Measurements from ENCODE around the gene NCF4.

Gene NCF4

DNA sequence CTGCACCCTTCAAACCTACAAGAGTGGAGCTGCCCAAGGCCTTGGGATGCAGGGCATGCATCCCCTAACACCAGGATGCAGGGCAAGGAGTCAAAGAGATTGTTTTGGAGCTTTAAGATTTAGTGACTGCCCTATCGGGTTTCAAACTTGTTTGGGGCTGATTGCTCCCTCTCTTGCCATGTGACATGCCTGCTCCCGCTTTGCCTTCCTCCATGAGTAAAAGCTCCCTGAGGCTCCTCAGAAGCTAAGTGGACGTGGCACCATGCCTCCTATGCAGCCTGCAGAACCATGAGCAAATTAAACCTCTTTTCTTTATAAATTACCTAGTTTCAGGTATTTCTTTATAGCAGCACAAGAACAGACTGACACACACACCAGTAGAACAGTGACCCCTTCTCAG is 36.8 kb downstream of the NCF4 start:
- DNase-seq (ENCODE audit: low spot score): no peak

DNA sequence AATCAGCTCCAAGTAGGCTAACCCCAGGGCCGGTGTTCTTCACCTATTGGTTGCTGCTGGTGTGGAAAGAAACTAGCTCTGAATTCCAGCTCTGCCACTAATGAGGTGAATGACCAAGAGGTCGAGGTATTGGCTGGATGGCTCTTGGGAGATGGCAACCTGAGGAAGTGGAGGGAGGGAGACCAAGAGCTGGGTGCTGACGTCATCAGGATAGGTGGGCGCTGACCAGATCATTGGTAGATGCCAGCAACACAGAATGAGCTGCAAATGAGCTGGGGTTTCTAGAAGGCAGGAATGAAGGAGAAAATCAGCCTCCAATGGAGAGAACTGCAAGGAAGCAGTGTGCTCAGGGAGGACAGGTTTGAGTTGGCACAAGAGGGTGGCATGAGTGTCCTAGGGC is 37.9 kb downstream of the NCF4 start:
- no peak for DNase-seq (ENCODE audit: low spot score)

DNA sequence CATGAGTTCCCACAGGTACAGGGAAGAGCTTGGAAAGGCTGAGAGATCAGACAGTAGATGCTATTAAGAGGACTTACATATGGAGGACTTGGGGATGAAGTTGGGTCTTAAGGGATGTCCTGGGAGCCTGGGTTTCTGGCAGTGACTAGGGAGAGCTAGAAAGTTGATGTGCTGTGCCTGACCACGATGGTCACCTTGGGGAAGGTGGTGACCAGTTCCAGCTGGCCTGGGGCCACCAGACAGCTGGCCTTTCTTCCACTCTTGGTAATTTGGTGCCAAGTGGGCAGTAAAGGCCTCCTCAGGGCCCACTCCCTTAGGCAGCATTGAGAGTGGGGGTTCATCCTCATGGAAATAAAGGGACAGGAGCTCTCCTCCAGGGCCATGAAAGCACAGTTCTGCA is 38.7 kb downstream of the NCF4 start:
- no peak for DNase-seq (ENCODE audit: low spot score)

DNA sequence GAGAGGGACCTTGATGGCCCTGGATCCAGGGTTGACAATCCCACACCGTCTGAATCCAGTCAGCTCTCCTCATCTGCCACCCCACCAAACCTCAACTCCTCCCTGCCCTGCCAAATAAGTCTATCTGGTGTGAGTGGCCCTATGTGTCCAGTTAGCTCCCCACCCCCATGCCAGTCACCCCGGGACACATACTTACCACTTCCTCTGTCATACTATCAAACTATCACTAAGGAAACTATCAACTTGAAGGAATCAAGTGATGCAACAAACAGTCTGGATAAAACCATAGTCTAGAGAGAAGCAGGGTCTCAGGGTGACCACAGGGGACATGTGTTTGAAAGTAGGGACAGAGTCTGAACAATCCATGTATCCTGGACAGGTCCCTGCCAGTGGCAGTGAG is 39.4 kb downstream of the NCF4 start:
- no peak for DNase-seq (ENCODE audit: low spot score)

DNA sequence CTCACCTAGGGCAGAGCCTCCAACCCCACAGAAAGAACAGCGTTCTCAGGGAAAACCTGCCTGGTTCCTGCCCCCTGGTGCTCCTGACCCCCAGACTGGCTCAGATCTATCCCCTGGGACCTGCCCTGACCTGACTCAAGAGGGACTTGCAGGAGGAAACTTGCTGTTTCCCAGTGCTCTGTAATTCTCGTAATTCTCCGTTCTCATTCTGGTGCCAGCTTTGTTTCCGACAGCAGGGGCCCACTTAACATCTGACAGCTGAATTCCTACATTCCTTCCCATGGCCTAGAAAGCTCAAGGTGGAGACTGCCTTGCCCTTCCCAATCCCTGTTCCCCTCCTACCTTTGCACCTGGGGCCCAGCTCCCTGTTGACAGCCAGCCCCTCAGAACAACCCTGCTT is 40.1 kb downstream of the NCF4 start:
- DNase-seq (ENCODE audit: low spot score): no peak

DNA sequence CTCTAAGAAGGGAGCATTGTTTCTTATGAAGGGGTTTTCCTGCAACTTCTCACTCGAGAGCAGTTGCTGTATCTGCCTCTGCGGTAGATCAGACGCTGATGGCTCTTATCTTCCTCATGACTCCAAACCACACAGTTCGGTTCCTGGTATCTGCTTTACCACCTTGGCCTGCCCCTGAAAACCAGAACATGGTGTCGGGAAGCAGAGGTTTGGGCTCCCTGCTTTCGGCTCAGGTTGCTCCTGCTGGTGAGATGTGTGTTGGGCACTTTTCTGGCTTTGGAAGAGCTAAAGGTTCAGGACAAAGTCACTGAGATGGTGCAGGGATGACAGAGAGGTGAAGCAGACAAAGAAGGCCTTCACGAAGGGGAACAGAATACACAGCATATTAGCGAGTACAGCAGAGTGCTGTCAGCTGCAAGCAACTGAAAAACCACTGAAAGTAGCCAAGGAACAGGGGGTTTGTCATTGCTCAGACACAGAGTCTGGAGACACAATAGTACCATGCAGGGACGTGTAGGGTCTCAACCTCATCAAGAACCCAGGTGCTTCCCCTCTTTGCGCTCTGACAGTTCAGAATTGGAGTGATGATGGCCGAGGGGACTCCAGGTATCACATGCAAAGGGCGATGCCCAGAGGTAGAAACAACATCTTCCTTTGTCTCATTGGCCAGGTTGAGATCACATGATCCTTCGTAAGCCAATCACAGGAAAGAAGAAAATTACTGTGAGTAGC is 40.8 kb downstream of the NCF4 start:
- DNase-seq (ENCODE audit: low spot score): no peak

DNA sequence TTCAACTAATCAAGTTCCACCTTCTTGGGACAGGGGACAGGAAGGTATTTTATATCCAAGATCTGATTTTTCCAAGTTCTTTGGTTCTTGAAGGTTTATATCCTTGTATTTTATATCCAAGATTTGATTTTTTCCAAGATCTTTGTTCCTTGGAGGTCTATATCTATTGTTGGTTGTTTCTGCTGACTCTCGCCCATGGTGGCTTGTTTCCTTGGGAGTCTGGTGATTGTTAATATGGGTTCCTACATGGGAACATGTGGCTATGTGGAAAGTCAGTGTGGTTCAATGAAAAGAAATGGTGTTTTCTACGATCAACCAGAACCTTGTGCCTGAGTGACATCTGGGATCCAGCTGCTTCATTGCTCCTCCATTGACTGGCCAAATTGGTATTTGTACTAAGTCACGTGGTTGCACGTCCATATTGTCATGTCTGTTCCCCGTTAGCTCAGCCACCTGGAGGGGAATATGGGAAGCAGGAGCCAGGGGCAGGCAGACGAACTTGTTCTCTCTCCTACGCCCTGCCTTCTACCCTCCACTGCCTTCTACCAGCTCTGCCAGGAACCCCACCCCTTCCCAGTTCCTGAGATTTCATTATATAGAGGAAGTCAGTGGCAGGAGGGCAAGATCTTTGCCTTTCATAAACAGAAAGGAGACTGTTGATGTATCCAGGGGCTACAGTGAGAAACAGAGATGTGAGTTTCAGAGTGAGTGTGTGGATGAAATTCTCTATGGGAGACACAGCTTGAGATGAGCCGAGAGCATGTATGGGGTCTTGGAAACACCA is 41.5 kb downstream of the NCF4 start:
- no peak for DNase-seq (ENCODE audit: low spot score)

DNA sequence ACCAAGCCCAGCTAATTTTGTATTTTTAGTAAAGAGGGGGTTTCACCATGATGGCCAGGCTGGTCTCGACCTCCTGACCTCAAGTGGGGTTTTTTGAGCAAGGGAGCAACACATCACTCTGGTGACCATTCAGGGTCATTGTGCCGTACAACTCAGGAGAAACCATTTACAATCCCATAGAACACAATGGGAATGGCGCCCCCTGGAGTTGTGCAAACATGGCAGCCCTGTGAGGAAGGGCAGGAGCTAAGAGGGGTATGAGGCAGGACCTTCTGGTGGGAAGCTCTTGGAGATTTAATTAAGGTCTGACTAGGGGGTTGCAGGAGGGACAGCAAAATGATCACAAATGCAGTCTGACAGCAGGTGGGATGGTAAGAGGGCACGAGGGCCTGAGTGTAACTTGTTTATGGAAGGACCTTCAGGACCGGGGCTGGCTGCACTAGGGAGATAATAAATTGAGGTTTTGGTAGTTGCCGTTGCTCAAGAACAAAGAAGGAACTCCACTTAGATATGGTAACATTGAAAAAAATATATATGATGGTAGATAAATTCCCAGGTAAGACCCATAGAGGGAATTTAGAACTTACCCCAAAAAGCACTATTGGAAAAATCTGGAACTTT is 43.6 kb downstream of the NCF4 start:
- no peak for DNase-seq (ENCODE audit: low spot score)

DNA sequence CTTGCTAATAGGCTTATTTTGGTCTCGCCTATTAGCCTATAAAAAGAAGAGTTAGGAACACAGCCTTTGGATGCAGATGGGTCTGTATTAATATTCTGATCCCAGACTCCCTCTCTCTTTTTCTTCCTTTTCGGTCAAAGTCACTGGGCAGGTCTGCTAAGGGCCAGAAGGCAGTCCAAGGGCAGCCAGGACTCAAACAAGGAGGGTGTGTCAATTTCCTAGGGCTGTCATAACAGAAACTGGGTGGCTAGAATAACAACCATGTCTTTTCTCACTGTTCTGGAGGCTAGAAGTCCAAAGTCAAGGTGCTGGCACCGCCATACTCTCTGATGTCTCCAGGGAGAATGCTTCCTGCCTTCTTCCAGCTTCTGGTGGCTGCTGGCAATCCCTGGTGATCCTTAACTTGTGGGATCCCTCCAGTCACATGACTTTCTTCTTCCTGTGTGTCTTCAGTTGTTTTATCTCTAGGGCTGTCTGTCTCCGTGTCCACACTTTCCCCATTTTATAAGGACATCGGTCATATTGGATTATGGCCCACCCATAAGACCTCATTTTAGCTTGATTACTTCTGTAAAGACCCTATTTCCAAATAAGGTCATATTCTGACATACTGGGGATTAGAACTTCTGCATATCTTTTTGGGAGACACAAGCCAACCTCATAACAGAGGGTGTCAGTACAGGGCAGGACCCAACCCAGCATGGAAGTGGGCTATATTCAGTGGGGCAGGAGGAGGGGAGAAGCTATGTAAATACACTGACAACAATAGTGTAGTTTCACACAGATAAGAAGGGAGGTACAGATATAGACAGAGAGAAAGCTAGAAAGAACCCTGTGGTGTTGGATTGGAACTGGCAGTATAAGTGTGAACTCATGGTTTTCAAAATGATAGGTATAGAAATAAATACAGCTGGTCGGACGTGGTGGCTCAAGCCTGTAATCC is 46.7 kb downstream of the NCF4 start:
- DNase-seq (ENCODE audit: low spot score): no peak

DNA sequence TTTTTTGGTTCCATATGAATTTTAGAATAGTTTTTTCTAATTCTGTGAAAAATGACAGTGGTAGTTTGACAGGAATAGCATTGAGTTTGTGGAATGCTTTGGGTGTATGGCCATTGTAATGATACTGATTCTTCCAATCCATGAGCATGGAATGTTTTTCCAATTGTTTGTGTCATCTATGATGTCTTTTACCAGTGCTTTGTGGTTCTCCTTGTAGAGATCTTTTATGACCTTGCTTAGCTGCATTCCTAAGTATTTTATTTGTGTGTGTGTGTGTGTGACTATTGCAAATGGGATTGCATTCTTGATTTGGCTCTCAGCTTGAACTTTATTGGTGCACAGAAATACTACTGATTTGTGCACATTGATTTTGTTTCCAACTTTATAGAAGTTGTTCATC is 49.7 kb downstream of the NCF4 start:
- DNase-seq (ENCODE audit: low spot score): no peak

DNA sequence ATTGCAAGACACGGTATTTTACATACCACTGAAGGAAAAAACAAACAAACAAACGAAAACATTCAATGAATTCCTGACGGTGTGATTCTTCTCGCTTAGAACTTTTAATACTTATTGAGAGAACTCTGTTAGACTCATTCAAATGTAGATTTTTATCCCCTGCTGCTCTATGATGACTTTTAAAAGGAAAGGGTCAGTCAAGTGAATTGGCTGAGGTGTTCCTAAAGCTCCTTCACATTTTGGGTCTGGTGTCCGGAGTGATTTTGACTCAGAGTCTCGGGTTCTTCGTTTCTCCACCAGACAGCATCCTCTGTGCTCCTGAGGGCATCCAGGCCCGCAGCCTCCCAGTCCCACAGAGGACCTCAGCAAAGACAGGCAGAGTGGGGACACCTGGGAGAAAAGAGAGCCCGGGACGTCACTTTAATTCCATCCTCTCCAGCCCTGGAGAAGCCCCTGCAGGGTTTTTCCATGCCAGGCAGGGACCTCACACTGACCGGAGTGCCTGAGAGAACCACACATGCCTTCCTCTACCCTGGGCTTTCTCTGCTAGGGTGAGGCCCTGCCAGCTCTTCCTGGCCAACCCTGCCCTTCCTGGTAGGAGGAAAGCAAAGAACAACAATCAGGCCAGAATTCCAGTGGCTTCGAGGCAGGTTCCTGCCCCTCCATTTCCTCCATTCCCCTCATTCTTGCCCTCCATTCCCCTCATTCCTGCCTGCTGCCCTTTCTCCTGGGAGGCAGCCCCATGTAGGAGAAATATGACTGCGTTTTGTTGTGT is 51.3 kb downstream of the NCF4 start:
- DNase-seq (ENCODE audit: low spot score): no peak

DNA sequence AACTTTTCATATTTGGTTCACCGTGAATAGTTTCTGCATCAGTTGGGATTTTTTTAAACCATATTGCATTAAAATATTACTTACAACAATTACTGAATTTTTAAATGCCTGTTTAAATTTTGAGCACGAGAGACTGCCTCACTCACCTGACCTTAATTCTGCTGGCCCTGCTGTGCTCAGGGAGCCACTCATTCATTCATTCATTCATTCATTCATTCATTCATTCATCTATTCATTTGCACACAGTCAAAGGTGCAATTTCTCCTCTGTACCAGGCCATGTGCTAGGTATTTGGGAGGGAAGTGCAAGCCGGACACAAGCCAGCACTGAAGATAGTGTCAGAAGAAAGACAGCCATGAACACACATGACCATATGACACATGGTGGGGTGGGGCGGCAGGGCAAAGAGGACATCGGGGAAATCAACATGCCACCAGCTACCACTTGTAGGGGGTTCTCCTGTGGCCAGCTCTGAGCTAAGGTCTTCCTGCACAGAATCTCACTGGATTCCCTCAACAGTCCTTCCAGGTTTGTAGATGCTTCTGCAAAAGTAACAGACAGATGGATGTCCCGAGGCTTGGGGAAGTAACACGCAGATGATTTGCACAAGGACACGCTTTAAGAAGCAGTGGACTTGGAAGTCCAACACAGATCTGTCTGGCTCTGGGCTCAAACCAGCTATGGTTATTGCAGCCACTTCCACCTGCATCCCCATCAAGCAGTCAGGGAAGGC is 52.1 kb downstream of the NCF4 start:
- no peak for DNase-seq (ENCODE audit: low spot score)

DNA sequence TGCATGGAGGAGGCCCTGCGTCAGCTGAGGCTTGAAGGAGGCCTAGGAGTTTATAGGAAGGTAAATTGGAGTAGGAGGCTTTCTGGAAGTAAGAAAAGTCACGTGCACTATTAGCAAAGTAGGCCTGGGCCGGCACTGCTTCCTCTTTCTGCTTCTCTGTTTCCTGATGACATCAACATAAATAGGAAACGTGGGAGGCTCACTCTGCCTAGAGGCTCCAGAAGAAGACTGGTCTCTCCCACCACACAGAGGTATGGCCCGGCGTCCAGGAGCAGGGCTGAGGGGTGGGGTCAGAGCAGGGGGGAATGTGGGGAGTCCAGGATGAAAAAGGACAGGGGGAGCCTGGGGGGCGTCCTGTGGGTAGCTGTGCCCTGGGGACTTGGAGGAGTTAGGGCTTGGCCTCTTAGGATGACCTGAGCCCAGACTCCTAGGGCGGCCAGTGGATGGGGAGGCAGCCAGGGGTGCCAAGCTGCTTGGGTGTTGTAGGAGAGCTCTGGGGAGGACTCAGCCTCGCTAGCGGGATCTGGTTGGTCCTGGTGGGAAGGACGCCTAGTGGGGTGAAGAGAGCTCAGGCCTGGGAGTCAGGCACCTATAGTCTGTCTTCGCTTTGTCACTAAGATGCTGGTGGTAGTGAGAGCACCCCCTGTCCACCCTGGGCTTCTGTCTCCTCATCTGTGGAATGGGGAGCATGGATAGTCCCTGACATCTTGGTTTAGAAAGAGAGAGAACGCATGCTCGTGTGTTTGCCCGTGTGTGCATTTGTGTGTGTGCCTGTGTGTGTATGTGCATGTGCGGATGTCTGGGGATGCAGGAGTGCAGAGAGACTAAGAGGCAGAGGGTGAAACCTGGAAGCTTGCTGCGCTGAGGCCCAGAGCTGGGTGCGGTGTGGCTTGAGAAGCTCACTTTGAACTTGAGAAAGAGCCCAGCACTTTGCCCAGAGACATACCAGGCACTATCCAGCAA is 52.9 kb downstream of the NCF4 start, which contains the start of gene CSF2RB:
CSF2RB (plus strand) TSS at position 202 of the 963 bp plus-strand sequence. CDS start 8,580 bp downstream, outside the sequence.
- DNase-seq (ENCODE audit: low spot score): no peak

DNA sequence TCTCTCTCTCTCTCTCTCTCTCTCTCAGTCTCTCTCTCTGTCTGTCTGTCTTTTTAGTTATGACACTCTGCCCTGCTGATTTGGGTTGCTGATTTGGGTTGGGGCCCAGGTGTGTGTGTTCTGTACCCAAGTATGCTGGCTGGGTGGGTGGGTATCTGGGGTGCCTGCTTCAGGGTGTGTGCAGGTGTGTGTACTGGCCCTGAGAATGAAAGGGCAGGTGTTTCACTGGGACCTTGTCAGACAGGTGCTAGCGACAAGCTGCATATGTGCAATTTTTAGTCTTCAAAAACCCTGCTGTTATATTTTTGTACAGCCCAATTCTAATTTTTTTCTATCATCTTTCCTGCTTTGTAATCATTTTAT is 53.6 kb downstream of the NCF4 start:
- DNase-seq (ENCODE audit: low spot score): no peak

DNA sequence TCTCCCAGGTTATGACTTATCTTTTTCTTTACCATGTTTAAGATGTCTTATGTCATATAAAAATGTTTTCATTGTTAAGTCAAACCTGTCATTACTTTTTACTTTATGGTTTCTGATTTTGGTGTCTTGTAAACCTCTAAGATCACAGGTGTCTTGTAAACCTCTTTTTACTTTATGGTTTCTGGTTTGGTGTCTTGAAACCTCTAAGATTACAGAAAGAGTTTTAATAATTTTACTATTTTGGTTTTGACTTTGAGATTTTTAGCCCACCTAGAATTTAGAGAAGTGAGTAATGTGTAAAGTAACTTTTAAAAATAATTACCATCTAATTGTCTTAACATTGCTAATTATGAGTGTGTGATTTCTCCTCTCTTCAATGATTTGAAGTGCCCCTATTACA is 55.2 kb downstream of the NCF4 start:
- DNase-seq (ENCODE audit: low spot score): no peak

DNA sequence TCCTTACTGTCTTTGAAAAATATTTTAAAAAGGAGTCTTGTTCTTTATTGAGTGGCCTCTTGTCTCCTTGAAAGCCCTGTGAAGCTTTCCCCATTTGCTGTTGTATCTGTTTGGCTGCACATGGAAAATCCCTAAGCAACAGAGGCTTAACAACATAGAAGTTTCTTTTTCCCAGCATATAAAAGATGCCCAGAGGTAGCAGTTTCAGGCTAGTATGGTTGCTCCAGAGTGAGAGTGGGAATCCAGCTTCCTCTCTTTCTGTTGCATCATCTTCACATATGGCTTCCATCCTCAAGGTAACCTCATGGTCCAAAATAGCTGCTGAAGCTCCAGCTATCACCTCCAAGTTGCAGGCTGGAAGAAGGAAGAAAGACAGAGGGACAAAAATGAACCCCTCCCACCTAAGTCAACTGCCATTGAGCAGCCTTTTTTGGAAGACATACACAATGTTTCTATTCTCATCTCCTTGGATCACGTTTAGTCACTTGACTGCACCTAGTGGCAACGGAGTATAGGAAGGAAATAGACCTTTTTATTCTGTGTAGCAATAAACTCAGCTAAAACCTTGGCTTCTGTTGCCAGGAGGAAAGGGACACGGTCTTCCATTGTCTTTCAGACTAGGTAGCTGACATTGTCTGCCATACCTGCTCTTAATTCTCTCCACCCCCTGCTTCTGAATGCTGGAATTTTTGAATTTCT is 57.9 kb downstream of the NCF4 start:
- DNase-seq (ENCODE audit: low spot score): no peak

DNA sequence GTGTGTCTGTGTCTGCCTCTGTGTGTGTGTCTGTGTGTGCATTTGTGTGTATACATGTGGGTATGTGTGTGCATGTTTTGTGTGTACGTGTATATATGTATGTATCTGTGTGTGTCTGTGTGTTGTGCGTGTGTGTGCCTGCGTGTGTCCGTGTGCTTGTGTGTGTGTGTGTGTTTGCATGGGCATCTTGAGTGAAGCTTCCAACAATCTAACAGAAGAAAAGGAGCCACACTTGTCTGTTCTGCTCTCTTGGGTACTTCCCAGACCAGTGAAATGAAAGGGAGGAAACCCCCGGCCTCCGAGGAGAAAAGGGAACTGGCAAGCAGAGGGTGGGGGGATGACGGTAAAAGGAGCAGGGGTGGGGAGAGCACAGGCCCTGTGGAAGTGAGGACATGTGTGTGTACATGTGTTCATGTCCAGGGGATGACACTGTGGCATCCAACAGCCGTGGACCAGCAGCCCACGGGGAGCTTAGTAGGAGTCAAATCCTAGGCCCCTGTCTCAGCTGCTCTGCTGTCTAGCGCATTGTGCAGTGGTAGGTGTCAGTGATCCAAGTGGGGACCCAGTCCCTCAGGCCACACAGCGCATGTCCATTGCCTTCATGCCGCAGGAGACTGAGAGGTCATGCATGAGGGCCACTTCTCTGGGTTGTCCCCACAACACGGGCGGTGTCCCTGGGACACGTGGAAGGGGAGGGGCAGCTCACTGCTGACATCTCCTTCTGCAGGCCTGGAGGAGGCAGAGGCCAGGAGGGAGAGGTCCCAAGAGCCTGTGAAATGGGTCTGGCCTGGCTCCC is 60.7 kb downstream of the NCF4 start:
- no peak for DNase-seq (ENCODE audit: low spot score)

DNA sequence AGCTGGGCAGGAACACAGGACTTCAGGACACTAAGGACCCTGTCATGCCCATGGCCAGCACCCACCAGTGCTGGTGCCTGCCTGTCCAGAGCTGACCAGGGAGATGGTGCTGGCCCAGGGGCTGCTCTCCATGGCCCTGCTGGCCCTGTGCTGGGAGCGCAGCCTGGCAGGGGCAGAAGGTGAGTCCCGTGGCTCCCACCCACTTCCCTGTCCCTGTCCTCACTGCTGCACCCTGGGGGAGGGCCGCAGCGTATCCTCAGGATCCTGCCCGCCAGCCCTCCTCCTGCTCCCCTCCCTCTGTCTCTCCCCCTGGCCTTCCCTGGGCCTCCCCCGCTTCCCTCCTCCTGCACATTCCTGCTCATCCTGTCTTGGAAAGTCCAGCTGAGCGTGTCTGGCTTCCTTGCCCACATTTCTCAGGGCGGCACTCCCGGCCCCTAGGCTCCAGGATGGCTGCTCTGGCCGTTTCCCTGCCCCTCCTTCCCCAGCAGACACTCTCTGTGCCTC is 61.4 kb downstream of the NCF4 start:
- DNase-seq (ENCODE audit: low spot score): no peak
